ENCODE data around the gene DUSP9.

The DUSP9 gene

DNA sequence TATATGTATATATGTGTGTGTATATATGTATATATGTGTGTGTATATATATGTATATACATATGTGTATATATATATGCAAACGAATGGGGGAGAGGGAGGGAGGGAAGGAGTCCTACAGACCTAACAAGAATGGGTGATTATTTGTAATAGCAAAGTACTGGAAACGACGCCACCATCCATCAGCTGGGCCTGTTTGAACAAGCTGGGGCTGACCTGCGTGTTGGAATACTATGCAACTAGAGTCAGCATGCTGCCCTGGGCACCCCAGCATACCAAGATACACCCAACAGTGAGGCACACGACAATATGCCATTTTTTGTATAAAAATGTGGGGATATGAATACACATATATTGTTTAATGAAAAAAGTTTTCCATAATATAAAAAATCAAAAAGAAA is 26.4 kb upstream of the DUSP9 start:
- TF ChIP-seq ZNF70 (CRISPR knock-in tag; IDR thresholded peaks at IDR 0.05), result no peak
- ATAC-seq, result no peak

DNA sequence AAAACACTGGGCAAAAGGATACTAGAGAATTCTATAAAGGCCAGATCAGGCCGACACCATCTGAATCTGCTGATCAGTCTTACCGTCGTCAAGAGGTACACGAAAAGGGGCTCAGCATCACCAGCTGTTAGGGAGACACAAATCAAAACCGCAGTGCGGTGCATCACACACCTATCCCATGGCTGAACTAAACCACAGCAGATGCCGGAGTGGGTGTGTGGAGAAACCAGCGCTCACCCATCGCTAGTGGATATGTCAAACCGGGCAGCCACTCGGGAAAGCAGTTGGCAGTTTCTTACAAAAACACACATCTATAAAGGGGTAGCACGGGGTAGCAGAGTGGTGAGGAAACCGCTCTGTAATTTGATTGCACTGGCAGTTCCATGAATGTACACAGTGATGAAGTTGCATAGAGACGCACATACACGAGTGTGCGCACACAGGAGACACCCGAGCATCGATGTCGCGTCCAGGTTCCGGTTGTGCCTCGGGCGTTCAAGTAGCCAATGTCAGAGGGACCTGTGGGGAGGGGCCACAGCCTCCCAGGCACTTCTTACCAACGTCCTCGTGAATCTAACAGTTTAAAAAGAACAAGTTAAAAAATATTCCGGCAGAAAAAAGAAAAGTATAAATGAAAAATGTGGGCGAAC is 24.9 kb upstream of the DUSP9 start:
- no peak for TF ChIP-seq PPARA (CRISPR knock-in tag; IDR thresholded peaks at IDR 0.05; ENCODE audit: borderline replicate concordance)
- TF ChIP-seq CSRNP3 (CRISPR knock-in tag; IDR thresholded peaks at IDR 0.05), result no peak
- no peak for TF ChIP-seq ZC3H10 (CRISPR knock-in tag; IDR thresholded peaks at IDR 0.05)
- TF ChIP-seq GLIS3 (CRISPR knock-in tag; IDR thresholded peaks at IDR 0.05), result no peak
- no peak for TF ChIP-seq TSHZ2 (CRISPR knock-in tag; IDR thresholded peaks at IDR 0.05)
- no peak for TF ChIP-seq ZNF565 (CRISPR knock-in tag; conservative IDR thresholded peaks at IDR 0.05; ENCODE audit: low read depth)
- TF ChIP-seq ZFP30 (CRISPR knock-in tag; IDR thresholded peaks at IDR 0.05), result no peak
- no peak for TF ChIP-seq ZNF70 (CRISPR knock-in tag; IDR thresholded peaks at IDR 0.05)
- TF ChIP-seq TCF4 (CRISPR knock-in tag; IDR thresholded peaks at IDR 0.05; ENCODE audit: borderline replicate concordance), result no peak
- TF ChIP-seq OSR1 (CRISPR knock-in tag; IDR thresholded peaks at IDR 0.05), result no peak
- no peak for TF ChIP-seq SNAI2 (CRISPR knock-in tag; IDR thresholded peaks at IDR 0.05)
- TF ChIP-seq ARNTL (CRISPR knock-in tag; IDR thresholded peaks at IDR 0.05; ENCODE audit: borderline replicate concordance, low read depth), result no peak
- no peak for TF ChIP-seq BACH2 (CRISPR knock-in tag; IDR thresholded peaks at IDR 0.05; ENCODE audit: borderline replicate concordance)
- TF ChIP-seq TOX (CRISPR knock-in tag; IDR thresholded peaks at IDR 0.05; ENCODE audit: borderline replicate concordance), result no peak
- TF ChIP-seq, protein P1, sequence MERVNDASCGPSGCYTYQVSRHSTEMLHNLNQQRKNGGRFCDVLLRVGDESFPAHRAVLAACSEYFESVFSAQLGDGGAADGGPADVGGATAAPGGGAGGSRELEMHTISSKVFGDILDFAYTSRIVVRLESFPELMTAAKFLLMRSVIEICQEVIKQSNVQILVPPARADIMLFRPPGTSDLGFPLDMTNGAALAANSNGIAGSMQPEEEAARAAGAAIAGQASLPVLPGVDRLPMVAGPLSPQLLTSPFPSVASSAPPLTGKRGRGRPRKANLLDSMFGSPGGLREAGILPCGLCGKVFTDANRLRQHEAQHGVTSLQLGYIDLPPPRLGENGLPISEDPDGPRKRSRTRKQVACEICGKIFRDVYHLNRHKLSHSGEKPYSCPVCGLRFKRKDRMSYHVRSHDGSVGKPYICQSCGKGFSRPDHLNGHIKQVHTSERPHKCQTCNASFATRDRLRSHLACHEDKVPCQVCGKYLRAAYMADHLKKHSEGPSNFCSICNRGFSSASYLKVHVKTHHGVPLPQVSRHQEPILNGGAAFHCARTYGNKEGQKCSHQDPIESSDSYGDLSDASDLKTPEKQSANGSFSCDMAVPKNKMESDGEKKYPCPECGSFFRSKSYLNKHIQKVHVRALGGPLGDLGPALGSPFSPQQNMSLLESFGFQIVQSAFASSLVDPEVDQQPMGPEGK (CRISPR knock-in tag; IDR thresholded peaks at IDR 0.05; ENCODE audit: borderline replicate concordance), result no peak
- TF ChIP-seq ZNF8 (CRISPR knock-in tag; IDR thresholded peaks at IDR 0.05), result no peak
- no peak for TF ChIP-seq RARB (CRISPR knock-in tag; IDR thresholded peaks at IDR 0.05)
- TF ChIP-seq, protein P2, sequence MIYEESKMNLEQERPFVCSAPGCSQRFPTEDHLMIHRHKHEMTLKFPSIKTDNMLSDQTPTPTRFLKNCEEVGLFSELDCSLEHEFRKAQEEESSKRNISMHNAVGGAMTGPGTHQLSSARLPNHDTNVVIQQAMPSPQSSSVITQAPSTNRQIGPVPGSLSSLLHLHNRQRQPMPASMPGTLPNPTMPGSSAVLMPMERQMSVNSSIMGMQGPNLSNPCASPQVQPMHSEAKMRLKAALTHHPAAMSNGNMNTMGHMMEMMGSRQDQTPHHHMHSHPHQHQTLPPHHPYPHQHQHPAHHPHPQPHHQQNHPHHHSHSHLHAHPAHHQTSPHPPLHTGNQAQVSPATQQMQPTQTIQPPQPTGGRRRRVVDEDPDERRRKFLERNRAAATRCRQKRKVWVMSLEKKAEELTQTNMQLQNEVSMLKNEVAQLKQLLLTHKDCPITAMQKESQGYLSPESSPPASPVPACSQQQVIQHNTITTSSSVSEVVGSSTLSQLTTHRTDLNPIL (CRISPR knock-in tag; IDR thresholded peaks at IDR 0.05; ENCODE audit: low read depth), result no peak
- no peak for ATAC-seq

GRCh38 chrX:153622661-153623309 is 24.2 kb upstream of the DUSP9 start:
- TF ChIP-seq RARB (CRISPR knock-in tag; IDR thresholded peaks at IDR 0.05) (no peak), TOX (CRISPR knock-in tag; IDR thresholded peaks at IDR 0.05; ENCODE audit: borderline replicate concordance) (no peak), ZFP3 (CRISPR knock-in tag; IDR thresholded peaks at IDR 0.05) (no peak), PPARA (CRISPR knock-in tag; IDR thresholded peaks at IDR 0.05; ENCODE audit: borderline replicate concordance) (no peak), ZNF70 (CRISPR knock-in tag; IDR thresholded peaks at IDR 0.05) (no peak), SNAI2 (CRISPR knock-in tag; IDR thresholded peaks at IDR 0.05) (no peak), TSHZ2 (CRISPR knock-in tag; IDR thresholded peaks at IDR 0.05) (no peak), ESRRG (CRISPR knock-in tag; IDR thresholded peaks at IDR 0.05) (no peak), CSRNP3 (CRISPR knock-in tag; IDR thresholded peaks at IDR 0.05) (no peak), ZFP30 (CRISPR knock-in tag; IDR thresholded peaks at IDR 0.05) (no peak)
- TF ChIP-seq, protein P3, sequence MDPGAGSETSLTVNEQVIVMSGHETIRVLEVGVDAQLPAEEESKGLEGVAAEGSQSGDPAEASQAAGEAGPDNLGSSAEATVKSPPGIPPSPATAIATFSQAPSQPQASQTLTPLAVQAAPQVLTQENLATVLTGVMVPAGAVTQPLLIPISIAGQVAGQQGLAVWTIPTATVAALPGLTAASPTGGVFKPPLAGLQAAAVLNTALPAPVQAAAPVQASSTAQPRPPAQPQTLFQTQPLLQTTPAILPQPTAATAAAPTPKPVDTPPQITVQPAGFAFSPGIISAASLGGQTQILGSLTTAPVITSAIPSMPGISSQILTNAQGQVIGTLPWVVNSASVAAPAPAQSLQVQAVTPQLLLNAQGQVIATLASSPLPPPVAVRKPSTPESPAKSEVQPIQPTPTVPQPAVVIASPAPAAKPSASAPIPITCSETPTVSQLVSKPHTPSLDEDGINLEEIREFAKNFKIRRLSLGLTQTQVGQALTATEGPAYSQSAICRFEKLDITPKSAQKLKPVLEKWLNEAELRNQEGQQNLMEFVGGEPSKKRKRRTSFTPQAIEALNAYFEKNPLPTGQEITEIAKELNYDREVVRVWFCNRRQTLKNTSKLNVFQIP (CRISPR knock-in tag; IDR thresholded peaks at IDR 0.05; ENCODE audit: borderline replicate concordance, low read depth), result no peak
- ATAC-seq, result no peak

All from SK-N-SH treated with all-trans-retinoic acid at 6 μM for 48 hours (cell line).